Mononuclear cell (primary cell): ENCODE data around the gene CDK17. TPM values are rescaled to one million over a fixed set of nuclear protein-coding genes. Genes with fewer than 3 reads are reported as not detected.

Experiments used
- H3K27me3 ChIP-seq: 2 replicates; pipeline ENCODE4 v1.6.0; 2011; ENCODE audit warnings: low read length, control low read depth; ENCODE audit not compliant: insufficient read depth
- H3K4me1 ChIP-seq: 2 replicates; pipeline ENCODE4 v1.5.1; 2011; ENCODE audit warnings: mild to moderate bottlenecking, low read length, control low read depth; ENCODE audit not compliant: insufficient read depth
- H3K4me3 ChIP-seq: 2 replicates; pipeline ENCODE4 v1.5.1; 2011; ENCODE audit warnings: mild to moderate bottlenecking, low read length, moderate library complexity
- H3K9me3 ChIP-seq: 2 replicates; pipeline ENCODE4 v1.5.1; 2011; ENCODE audit warnings: low read depth, mild to moderate bottlenecking, control low read depth, low read length
- total RNA-seq: library from RNA; depleted of rRNA; stranded (reverse); fragments of >200 nt; gene quantifications from one replicate; pipeline ENCODE4 v1.2.3, GENCODE V29; 2012

Gene CDK17
- total RNA-seq, 1 donor, result 221 TPM

DNA sequence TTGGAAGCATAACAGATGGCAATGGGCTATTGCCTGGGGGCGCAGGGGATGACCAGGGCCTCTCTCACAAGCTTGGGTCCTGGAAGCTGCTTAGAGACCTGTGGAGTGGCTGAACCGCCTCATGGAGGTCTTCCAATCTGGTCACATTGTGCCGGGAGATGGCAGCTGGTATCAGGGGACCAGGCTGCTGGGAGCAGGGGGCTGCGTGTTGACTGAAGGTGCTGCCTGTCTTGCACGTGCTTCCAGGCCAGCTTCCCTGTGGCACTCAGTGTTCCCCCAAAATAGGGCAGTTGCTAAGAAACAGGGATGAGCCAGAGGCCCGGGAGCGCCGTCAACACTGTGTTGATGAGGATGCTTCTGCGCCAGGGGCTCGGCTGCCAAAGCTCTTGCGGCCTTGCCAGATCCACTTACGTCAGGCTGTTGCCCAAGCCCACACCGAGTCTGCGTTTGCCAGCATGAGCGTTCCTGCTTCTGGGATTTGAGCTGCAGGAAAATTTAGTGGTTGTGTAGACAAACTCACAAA lies 166.2 kb downstream of the CDK17 start:
- Histone ChIP-seq H3K27me3 (no peaks in the 10 kb centered on the region), H3K4me1 (peaks cover 38% of the 10 kb centered on the region)

GRCh38 chr12:96233168-96233567 lies 167.1 kb downstream of the CDK17 start:
- H3K4me1 ChIP-seq, result peaks cover 30% of the 10 kb centered on the region
- H3K9me3 ChIP-seq, result no peaks in the 10 kb centered on the region
- no peaks in the 10 kb centered on the region for H3K27me3 ChIP-seq

More for the DNA sequence above, 166.2 kb downstream of the CDK17 start:
- H3K4me3 ChIP-seq, result no peak overlapping the region
- no peaks in the 10 kb centered on the region for H3K9me3 ChIP-seq

GRCh38 chr12:96230646-96231045 lies 169.6 kb downstream of the CDK17 start:
- Histone ChIP-seq H3K9me3 (no peaks in the 10 kb centered on the region), H3K4me1 (peaks cover 5% of the 10 kb centered on the region), H3K27me3 (no peaks in the 10 kb centered on the region), H3K4me3 (no peak overlapping the region)

More at GRCh38 chr12:96233168-96233567, 167.1 kb downstream of the CDK17 start:
- H3K4me3 ChIP-seq, result no peak overlapping the region

DNA sequence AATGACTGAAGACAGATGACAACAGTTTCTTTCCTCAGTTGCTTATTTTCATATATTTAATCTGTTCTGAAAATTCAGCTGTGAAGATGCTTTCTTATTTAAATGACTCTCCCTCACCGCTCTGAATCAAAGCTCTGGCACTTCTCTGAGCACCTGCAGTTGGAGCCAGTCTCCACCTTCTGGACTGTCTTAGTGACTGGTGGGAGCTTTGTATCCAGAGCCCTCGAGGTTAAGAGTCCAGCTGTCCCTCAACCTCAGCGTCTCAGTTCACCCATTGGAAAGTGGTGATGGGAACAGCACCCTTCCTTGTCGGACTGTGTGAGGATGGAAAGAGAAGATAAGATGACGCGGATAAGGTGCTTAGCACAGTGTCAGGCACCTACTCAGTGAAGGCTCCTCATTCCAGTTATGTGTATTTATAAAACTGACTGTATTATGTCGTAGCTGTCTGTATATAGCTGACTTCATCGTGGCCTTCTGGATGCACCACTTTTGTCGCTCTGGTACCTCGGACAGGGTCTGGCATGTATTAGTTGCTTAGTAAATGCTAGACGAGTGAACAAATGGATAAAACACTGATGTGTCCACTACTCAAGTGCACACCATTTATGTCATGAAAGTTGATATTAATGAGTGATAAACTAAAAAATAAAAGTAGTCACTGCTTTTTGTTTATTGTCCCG lies 171.5 kb downstream of the CDK17 start:
- Histone ChIP-seq H3K27me3 (no peaks in the 10 kb centered on the region), H3K4me3 (no peak overlapping the region), H3K4me1 (no peaks in the 10 kb centered on the region), H3K9me3 (no peaks in the 10 kb centered on the region)

Other genes with a start within 250 kb of the CDK17 start
- 23.7 TPM for gene ELK3, start 206.1 kb downstream of the CDK17 start, total RNA-seq
- 0.21 TPM for gene CFAP54, start 89.1 kb upstream of the CDK17 start, total RNA-seq